Measurements from ENCODE around the gene AKAP3.

- TF ChIP-seq POLR2AphosphoS5 (IDR thresholded peaks at IDR 0.05) (no peak), CTCF (IDR thresholded peaks at IDR 0.05) (no peak), POLR2A (IDR thresholded peaks at IDR 0.05) (no peak), EP300 (IDR thresholded peaks at IDR 0.05; ENCODE audit: low read depth) (no peak)
Observed at GRCh38 chr12:4653691-4654090, 4.8 kb upstream of the AKAP3 start.
